GM19328 (cell line): ENCODE measurements around the gene APOBEC3B.
"Not testable (repeated sequence)": the region's sequence is repeated elsewhere in the genome, so short reads cannot be mapped to it uniquely, and the experiment has no call there.

Experiments
- ATAC-seq: cut with Tn5 transposase; IDR thresholded peaks from one replicate; pipeline ENCODE4 v1.9.1; 2021; ENCODE audit warnings: mild to moderate bottlenecking, moderate library complexity; ENCODE audit not compliant: unreplicated experiment

Gene APOBEC3B

GRCh38 chr22:39026509-39027150, 44.5 kb downstream of the APOBEC3B start:
- no peak for ATAC-seq

GRCh38 chr22:39027717-39028116, 45.6 kb downstream of the APOBEC3B start:
- ATAC-seq: no peak

GRCh38 chr22:39028281-39028680, 46.1 kb downstream of the APOBEC3B start:
- ATAC-seq: no peak

GRCh38 chr22:39029227-39029626, 47.1 kb downstream of the APOBEC3B start:
- ATAC-seq: no peak

GRCh38 chr22:39030705-39031104, 48.6 kb downstream of the APOBEC3B start:
- ATAC-seq: no peak

GRCh38 chr22:39031434-39032295, 49.5 kb downstream of the APOBEC3B start:
- ATAC-seq: not testable (repeated sequence)

- ATAC-seq: not testable (repeated sequence)
Measured at GRCh38 chr22:39037071-39037470, 54.9 kb downstream of the APOBEC3B start.

GRCh38 chr22:39039306-39040126, 57.4 kb downstream of the APOBEC3B start:
- ATAC-seq: no peak

- not testable (repeated sequence) for ATAC-seq
Measured at GRCh38 chr22:39040155-39040537, 58.0 kb downstream of the APOBEC3B start.

GRCh38 chr22:39040538-39041296, 58.6 kb downstream of the APOBEC3B start, which contains the start of gene APOBEC3F:
APOBEC3F (plus strand) TSS chr22:39040864; CDS start chr22:39040961, 97 bp downstream.
- peak; percentile 98 for ATAC-seq

- ATAC-seq: no peak
Measured at GRCh38 chr22:39041908-39042307, 59.8 kb downstream of the APOBEC3B start.
